Measurements from ENCODE around the gene THRB.

DNA sequence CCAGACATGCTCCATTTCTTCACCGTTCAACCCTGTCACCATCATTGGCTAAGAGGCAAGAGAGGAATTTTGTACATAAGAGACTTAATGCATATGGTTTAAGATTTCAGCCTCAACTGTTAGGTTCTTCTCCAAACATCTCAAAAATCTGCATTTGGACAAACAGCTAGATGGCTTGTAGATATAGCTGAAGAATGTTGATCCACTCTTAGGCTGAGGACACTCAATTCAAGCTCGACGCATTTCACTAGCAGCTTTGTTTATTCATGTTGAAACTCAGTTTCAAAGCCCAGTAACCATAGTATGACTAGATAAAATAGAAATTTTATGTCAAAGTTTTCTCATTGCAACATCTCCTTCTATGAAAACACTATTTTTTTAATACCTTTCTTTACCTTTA lies 208.2 kb downstream of the THRB start:
- TF ChIP-seq, protein P1, sequence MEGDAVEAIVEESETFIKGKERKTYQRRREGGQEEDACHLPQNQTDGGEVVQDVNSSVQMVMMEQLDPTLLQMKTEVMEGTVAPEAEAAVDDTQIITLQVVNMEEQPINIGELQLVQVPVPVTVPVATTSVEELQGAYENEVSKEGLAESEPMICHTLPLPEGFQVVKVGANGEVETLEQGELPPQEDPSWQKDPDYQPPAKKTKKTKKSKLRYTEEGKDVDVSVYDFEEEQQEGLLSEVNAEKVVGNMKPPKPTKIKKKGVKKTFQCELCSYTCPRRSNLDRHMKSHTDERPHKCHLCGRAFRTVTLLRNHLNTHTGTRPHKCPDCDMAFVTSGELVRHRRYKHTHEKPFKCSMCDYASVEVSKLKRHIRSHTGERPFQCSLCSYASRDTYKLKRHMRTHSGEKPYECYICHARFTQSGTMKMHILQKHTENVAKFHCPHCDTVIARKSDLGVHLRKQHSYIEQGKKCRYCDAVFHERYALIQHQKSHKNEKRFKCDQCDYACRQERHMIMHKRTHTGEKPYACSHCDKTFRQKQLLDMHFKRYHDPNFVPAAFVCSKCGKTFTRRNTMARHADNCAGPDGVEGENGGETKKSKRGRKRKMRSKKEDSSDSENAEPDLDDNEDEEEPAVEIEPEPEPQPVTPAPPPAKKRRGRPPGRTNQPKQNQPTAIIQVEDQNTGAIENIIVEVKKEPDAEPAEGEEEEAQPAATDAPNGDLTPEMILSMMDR (IDR thresholded peaks at IDR 0.05): no peak
- TF ChIP-seq POLR2AphosphoS5 (IDR thresholded peaks at IDR 0.05) (no peak), POLR2A (IDR thresholded peaks at IDR 0.05) (no peak)
